Suprapubic skin (tissue), 4 donors: ENCODE data around the gene ABCC6. TPM values are rescaled to one million over a fixed set of nuclear protein-coding genes. Genes with fewer than 3 reads are reported as not detected.
"Not testable (repeated sequence)": the region's sequence is repeated elsewhere in the genome, so short reads cannot be mapped to it uniquely, and the experiment has no call there.

Source experiments
- DNase-seq, 2 donors: peaks; one replicate each; pipeline ENCODE4 v3.0.0-alpha.2; 2019; ENCODE audit warnings: low spot score in 2 of 2
- H3K27ac ChIP-seq: fragments of 200-600 bp; sonication (generic); one replicate; pipeline ENCODE4 v1.5.1; 2019
- H3K27me3 ChIP-seq: fragments of 200-600 bp; sonication (generic); one replicate; pipeline ENCODE4 v1.5.1; 2019
- H3K36me3 ChIP-seq: fragments of 200-600 bp; sonication (generic); one replicate; pipeline ENCODE4 v1.5.1; 2019
- H3K4me1 ChIP-seq: fragments of 200-600 bp; sonication (generic); one replicate; pipeline ENCODE4 v1.5.1; 2019
- H3K4me3 ChIP-seq: fragments of 200-600 bp; sonication (generic); one replicate; pipeline ENCODE4 v1.5.1; 2019; ENCODE audit warnings: mild to moderate bottlenecking
- H3K9me3 ChIP-seq: fragments of 200-600 bp; sonication (generic); one replicate; pipeline ENCODE4 v1.5.1; 2019
- CTCF ChIP-seq, 2 donors: fragments of 200-600 bp in 1 of 2; fragments of 450-650 bp in 1 of 2; sonication (generic) in 1 of 2; IDR thresholded peaks; one replicate each; pipeline ENCODE4 v1.5.1; 2016 to 2019; ENCODE audit warnings: antibody characterized with exemption in 2 of 2, mild to moderate bottlenecking in 1 of 2, moderate library complexity in 1 of 2
- EP300 ChIP-seq: sonication (generic); formaldehyde crosslinking; IDR thresholded peaks from one replicate; pipeline ENCODE4 v1.6.1; 2017; ENCODE audit warnings: antibody characterized with exemption
- POLR2A ChIP-seq, 2 donors: fragments of 450-650 bp; IDR thresholded peaks; one replicate each; pipeline ENCODE4 v1.6.1; 2017; ENCODE audit warnings: antibody characterized with exemption in 2 of 2, mild to moderate bottlenecking in 2 of 2, moderate library complexity in 2 of 2
- POLR2AphosphoS5 ChIP-seq, 3 donors: sonication (generic); formaldehyde crosslinking; IDR thresholded peaks; one replicate each; pipeline ENCODE4 v1.6.1; 2017; ENCODE audit warnings: antibody characterized with exemption in 3 of 3
- WGBS: methylation state at CpG from one replicate; pipeline ENCODE4 v1.1.5; 2018; 5-methylcytosine and 5-hydroxymethylcytosine counted together
- total RNA-seq, 4 donors: library from RNA; depleted of rRNA; stranded (reverse); fragments of >200 nt; gene quantifications; one replicate each; pipeline ENCODE4 v1.1.0, GENCODE V29; 2016

The ABCC6 gene
- total RNA-seq, 4 donors from 2014 or later, result 0.49 to 3.4 (median 1.2) TPM

- no peak for DNase-seq
- no peak overlapping the region for H3K4me3 ChIP-seq
- H3K9me3 ChIP-seq, result no peaks in the 10 kb centered on the region
- peaks cover 5% of the 10 kb centered on the region for H3K27me3 ChIP-seq
- TF ChIP-seq POLR2AphosphoS5 (IDR thresholded peaks at IDR 0.05), result no peak
- no peak for TF ChIP-seq POLR2A (IDR thresholded peaks at IDR 0.05)
- no peak for TF ChIP-seq CTCF (IDR thresholded peaks at IDR 0.05)
- TF ChIP-seq EP300, result no peak
- no peak overlapping the region for H3K27ac ChIP-seq
- H3K36me3 ChIP-seq, result no peaks in the 10 kb centered on the region
- no peaks in the 10 kb centered on the region for H3K4me1 ChIP-seq
- 83% methylated on average over 8 of the region's 8 CpGs for WGBS
Observed at GRCh38 chr16:16182918-16183317, 40.4 kb downstream of the ABCC6 start.

DNA sequence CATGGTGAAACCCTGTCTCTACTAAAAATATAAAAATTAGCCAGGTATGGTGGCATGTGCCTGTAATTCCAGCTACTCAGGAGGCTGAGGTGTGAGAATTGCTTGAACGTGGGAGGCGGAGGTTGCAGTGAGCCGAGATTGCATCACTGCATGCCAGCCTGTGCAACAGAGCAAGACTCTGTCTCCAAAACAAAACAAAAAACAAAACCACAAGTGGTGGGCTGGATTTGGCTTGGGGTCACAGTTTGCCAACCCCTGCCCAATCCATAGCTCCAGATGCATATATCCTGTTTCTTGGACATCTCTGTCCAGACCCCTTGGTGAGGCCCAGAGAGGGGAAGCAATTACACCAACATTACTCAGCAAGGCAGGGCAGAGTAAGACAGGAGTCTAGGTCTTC lies 41.5 kb downstream of the ABCC6 start:
- 82% methylated on average over 3 of the region's 3 CpGs for WGBS
- not testable (repeated sequence) for DNase-seq, H3K27ac ChIP-seq, H3K36me3 ChIP-seq, H3K9me3 ChIP-seq, H3K4me1 ChIP-seq, H3K27me3 ChIP-seq, H3K4me3 ChIP-seq

- no peaks in the 10 kb centered on the region for H3K4me1 ChIP-seq
- H3K9me3 ChIP-seq, result no peaks in the 10 kb centered on the region
- DNase-seq, result no peak
- no peak overlapping the region for H3K27ac ChIP-seq
- no peak overlapping the region for H3K4me3 ChIP-seq
- peaks cover 5% of the 10 kb centered on the region for H3K27me3 ChIP-seq
- H3K36me3 ChIP-seq, result no peaks in the 10 kb centered on the region
- TF ChIP-seq CTCF (IDR thresholded peaks at IDR 0.05), result no peak
- no peak for TF ChIP-seq POLR2AphosphoS5 (IDR thresholded peaks at IDR 0.05)
- no peak for TF ChIP-seq EP300
- TF ChIP-seq POLR2A (IDR thresholded peaks at IDR 0.05), result no peak
- WGBS, result 95% methylated on average over 7 of the region's 7 CpGs
Observed at GRCh38 chr16:16178455-16179162, 44.7 kb downstream of the ABCC6 start.

GRCh38 chr16:16176328-16176727 lies 47.0 kb downstream of the ABCC6 start:
- H3K9me3 ChIP-seq, result no peaks in the 10 kb centered on the region
- H3K4me3 ChIP-seq, result no peak overlapping the region
- H3K27ac ChIP-seq, result no peak overlapping the region
- no peak for TF ChIP-seq POLR2A (IDR thresholded peaks at IDR 0.05)
- TF ChIP-seq POLR2AphosphoS5 (IDR thresholded peaks at IDR 0.05), result no peak
- no peak for TF ChIP-seq CTCF (IDR thresholded peaks at IDR 0.05)
- no peak for TF ChIP-seq EP300
- H3K27me3 ChIP-seq, result no peaks in the 10 kb centered on the region
- H3K4me1 ChIP-seq, result no peaks in the 10 kb centered on the region
- no peak for DNase-seq
- no peaks in the 10 kb centered on the region for H3K36me3 ChIP-seq

GRCh38 chr16:16175296-16175695 lies 48.0 kb downstream of the ABCC6 start:
- Histone ChIP-seq H3K36me3 (no peaks in the 10 kb centered on the region), H3K4me1 (no peaks in the 10 kb centered on the region), H3K27ac (no peak overlapping the region), H3K9me3 (no peaks in the 10 kb centered on the region), H3K4me3 (no peak overlapping the region), H3K27me3 (no peaks in the 10 kb centered on the region)
- 80% methylated on average over 1 of the region's 5 CpGs for WGBS
- DNase-seq, result no peak
- TF ChIP-seq EP300 (no peak), POLR2A (IDR thresholded peaks at IDR 0.05) (no peak), POLR2AphosphoS5 (IDR thresholded peaks at IDR 0.05) (no peak), CTCF (IDR thresholded peaks at IDR 0.05) (no peak)

DNA sequence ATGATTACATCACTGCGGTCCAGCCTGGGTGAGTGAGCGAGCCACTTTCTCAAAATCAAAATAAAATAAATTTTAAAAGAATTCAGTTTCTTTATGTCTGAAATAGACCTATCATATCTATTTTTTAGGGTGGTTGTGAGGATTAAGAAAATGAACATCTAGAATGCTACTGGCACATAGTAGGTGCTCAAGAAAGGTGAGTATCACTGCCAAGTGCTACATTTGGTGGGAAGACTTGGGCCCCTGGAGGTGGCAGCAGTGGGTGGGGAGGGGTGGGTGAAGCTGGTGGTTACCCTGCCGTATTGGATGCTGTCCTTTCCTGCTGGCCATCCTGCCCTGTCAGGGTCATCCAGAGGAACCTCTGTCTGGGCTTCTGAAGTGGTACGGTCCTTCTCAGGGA lies 50.3 kb downstream of the ABCC6 start:
- Histone ChIP-seq H3K27me3 (no peaks in the 10 kb centered on the region), H3K27ac (no peak overlapping the region), H3K9me3 (no peaks in the 10 kb centered on the region), H3K4me3 (no peak overlapping the region), H3K36me3 (no peaks in the 10 kb centered on the region), H3K4me1 (no peaks in the 10 kb centered on the region)
- 80% methylated on average over 4 of the region's 4 CpGs for WGBS
- no peak for DNase-seq
- TF ChIP-seq CTCF (IDR thresholded peaks at IDR 0.05) (no peak), POLR2A (IDR thresholded peaks at IDR 0.05) (no peak), POLR2AphosphoS5 (IDR thresholded peaks at IDR 0.05) (no peak), EP300 (no peak)
